Femur (tissue), 1 donor: ENCODE data around the gene UEVLD.

Experiments
- DNase-seq: peaks from one replicate; pipeline ENCODE4 v3.0.0-alpha.2; 2017

Gene UEVLD

GRCh38 chr11:18580113-18580766, 8.3 kb downstream of the UEVLD start:
- DNase-seq = no peak

DNA sequence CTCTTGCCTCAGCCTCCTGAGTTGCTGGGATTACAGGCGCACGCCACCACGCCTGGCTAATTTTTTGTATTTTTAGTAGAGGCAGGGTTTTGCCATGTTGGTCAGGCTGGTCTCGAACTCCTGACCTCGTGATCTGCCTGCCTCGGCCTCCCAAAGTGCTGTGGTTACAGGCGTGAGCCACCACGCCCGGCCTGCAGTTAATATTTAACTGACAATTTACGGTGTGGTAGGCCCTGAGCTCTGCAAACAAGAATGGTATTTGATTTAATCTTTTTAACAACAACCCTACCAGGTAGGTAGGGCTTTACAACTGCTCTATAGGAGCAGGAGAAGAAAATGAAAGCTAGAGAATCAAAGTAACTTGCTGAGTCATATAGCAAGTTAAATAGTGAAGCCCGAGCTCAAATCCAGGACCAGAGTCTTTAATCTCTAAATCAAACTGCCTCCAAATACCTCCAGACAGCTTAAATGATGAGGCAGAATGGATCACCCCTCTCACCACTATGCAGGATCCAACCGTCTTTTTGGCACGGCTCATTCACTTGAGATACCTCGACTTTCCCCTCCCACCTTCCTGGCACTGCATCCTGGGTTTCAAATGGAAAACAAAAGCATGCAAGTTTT, 9.4 kb downstream of the UEVLD start:
- DNase-seq = no peak

DNA sequence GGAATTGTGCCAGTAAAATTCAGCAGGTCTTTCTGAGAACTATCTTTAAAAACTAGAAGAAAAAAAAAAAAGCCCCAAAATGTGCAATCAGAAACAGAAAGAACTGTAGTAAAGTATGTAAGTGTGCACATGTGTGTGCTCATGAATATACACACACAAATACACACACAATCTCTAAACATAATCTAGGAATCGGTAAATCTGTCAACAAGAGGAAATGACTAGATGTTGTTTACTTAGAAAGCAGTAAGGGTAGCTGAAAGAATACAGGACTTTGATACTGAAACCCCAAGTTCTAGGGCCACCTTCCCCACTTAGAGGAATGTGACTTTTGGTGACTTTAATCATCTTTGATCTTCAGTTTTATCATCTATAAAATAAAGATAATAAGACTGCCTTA, 13.2 kb downstream of the UEVLD start:
- no peak for DNase-seq

- DNase-seq = no peak
Observed at GRCh38 chr11:18567081-18567480, 21.5 kb downstream of the UEVLD start.

GRCh38 chr11:18566406-18566805, 22.1 kb downstream of the UEVLD start:
- DNase-seq = no peak

GRCh38 chr11:18564149-18564548, 24.4 kb downstream of the UEVLD start:
- no peak for DNase-seq

DNA sequence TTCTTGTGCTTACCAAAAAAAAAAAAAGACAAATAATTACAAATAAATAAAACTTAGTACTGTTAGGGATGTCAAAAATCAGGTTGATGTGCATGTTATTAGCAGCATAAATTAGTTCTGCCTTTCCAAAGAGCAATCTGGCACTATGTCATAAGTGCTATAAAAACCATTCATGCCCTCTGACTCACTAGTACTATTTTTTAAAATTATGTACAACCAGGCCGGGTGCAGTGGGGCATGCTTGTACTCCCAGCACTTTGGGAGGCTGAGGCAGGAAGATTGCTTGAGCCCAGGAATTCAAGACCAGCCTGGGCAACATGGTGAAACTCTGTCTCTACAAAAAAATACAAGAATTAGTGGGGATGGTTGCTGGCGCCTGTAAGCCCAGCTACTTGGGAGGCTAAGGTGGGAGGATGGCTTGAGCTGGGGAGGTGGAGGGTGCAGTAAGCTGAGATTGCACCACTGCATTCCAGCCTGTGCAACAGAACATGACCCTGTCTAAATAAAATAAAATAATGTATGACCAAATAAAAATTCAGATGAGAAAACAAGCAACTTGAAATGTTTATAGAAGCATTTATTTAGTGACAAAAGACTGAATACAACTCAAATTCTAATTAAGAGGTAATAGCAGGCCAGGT, 25.3 kb downstream of the UEVLD start:
- no peak for DNase-seq

GRCh38 chr11:18548001-18548400, 40.5 kb downstream of the UEVLD start:
- DNase-seq = no peak

- DNase-seq = no peak
Observed at GRCh38 chr11:18540207-18541009, 48.1 kb downstream of the UEVLD start.

- no peak for DNase-seq
Observed at GRCh38 chr11:18536209-18536608, 52.3 kb downstream of the UEVLD start.

- no peak for DNase-seq
Observed at GRCh38 chr11:18534245-18534644, 54.3 kb downstream of the UEVLD start.

GRCh38 chr11:18533365-18533764, 55.2 kb downstream of the UEVLD start:
- DNase-seq = no peak

DNA sequence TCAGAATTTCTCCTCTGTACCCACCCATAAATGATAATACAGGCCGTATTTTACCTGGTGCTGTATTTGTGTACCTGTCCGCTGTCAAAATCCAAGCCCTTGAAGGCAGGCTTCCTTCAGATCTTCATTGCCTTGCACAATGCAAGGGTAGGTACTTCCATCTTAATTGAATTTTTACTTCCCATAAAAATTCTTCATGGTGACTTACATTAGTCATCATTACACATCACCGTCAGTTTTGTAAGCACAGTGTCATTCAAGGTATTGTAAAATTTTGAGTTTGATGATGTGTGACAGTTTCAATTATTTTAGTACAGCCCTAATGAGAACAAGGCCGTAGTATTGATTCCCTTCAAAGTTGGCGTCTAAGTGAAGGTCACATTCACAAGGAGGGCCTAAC, 61.0 kb downstream of the UEVLD start:
- no peak for DNase-seq

GRCh38 chr11:18526521-18527296, 61.8 kb downstream of the UEVLD start, which contains the start of gene TSG101:
Gene TSG101 (minus strand): TSS chr11:18526942. CDS start chr11:18526816, 126 bp downstream.
- DNase-seq = peak; percentile 97

DNA sequence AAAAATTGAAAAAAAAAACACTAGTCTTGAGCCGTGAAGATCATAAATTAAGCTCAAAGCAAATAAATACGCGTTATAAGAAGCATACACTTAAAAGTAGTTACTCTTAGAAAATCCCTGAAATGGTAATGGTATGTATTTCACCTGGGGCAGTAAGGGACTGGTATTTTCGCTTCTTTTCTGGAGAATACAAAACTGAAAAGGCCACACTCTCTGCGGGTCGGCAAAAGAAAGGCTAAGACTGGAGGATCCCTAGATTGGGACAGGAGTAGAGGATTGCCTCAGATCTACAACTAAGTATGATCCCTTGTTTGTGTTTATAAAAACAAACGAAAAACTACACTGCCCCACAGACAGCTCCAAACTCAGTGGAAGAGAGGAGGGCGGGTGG, 62.4 kb downstream of the UEVLD start:
- no peak for DNase-seq

GRCh38 chr11:18524248-18524647, 64.3 kb downstream of the UEVLD start:
- no peak for DNase-seq

- no peak for DNase-seq
Observed at GRCh38 chr11:18523084-18523483, 65.5 kb downstream of the UEVLD start.

DNA sequence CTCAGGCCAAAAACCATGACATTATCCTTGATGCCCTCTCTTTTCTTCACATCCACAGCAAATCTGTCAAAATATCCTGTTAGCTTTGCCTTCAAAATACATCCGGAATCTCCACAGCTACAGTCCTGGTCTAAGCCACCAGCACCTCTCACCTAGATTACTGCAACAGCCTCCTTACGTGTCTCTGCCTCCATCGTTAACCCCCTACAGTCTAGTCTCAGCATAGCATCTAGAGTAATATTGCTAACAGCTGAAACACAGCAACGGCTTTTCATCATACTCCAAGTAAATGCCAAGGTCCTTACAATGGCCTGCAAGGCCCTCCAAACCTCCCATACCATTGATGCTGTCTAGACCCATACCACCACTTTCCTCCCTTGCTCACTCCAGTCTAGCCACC, 66.1 kb downstream of the UEVLD start:
- DNase-seq = no peak

DNA sequence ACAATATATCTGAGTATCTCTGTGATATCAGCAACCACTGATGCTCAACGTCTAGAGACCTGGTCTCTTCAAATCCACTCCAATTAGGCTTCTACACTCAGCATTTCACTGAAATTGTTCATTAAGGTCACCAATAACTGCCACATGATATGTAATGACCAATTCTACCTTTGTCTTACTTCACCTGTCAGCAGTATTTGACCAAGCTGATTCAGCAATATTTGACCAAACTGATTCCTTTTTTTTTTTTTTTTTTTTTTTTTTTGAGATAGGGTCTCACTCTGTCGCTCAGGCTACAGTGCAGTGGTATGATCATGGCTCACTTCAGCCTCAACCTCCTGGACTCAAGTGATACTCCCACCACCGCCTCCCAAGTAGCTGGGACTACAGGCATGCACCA, 67.4 kb downstream of the UEVLD start:
- no peak for DNase-seq

DNA sequence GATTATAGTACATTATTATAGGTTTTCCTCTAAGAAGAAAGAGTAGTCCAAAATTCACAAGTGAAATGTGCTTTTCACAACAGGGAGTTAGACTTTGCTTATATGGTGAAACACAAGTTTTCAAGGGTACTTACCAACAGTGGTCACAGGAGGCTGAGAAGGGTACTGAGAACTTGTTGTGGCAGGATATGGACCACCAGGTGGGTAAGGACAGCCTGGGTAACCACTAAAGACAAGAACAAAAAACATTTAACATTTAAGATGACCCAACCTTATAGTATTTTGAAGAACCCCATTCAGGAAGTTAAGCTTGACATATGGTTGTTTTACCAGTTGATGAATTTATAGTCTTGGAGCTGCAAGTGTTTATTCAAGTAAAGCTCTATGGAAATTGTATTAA, 86.2 kb downstream of the UEVLD start:
- no peak for DNase-seq

DNA sequence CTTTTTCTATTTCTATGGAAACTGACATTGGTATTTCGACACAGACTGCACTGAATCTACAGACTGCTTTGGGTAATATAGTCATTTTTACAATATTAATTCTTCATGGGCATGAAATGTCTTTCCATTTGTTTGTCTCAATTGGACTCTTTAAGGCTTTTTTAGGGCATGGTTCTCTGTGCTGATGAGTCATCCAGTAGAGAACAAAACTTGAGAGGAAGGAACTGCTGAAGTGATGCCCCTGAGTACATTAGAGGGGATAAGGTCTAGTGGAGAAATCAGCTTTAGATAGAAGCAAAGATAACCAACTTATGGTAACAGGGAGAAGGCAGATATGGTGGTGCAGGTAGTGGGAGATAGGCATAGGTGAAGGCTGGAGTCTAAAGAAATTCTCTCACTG, 86.9 kb downstream of the UEVLD start:
- DNase-seq = no peak

DNA sequence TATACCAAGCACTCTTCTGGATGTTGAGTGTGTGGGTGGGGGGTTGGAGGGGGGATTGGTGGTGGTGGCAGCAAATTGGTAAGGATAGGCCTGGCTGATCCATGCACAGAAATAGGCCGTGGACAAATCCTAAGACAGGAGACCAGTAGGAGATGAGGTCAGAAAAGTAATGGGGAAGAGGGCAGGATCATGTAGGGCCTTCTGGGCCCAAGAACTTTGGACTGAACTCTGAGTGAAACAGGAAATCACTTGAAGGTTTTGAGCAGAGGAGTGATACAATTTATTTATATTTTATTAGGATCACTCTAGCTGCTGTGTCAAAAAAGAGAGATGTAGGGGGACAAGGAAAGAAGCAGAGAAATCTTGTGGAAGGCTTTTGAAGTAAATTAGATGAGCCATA, 90.5 kb downstream of the UEVLD start:
- DNase-seq = no peak

- no peak for DNase-seq
Observed at GRCh38 chr11:18495703-18496102, 92.8 kb downstream of the UEVLD start.
